Osteoblast (primary cell): Measurements from ENCODE around the gene RFC4. TPM values are rescaled to one million over a fixed set of nuclear protein-coding genes. Genes with fewer than 3 reads are reported as not detected.

ENCODE experiments used
- DNase-seq: peaks from one replicate; pipeline ENCODE4 v3.0.0; 2011; ENCODE audit warnings: low spot score, mixed read lengths; ENCODE audit not compliant: insufficient read length; ENCODE audit errors: missing footprints
- H2AFZ ChIP-seq: 2 replicates; pipeline ENCODE4 v1.6.0; 2011; ENCODE audit warnings: mild to moderate bottlenecking, low read length
- H3K27ac ChIP-seq: 2 replicates; pipeline ENCODE4 v1.5.1; 2011; ENCODE audit warnings: mild to moderate bottlenecking, low read depth, low read length, moderate library complexity
- H3K27me3 ChIP-seq: 2 replicates; pipeline ENCODE4 v1.6.0; 2012; ENCODE audit warnings: mild to moderate bottlenecking, control low read depth, inconsistent platforms, low read length, moderate library complexity; ENCODE audit not compliant: insufficient read depth
- H3K36me3 ChIP-seq: 2 replicates; pipeline ENCODE4 v1.5.1; 2011; ENCODE audit warnings: mild to moderate bottlenecking, low read length, control low read depth, moderate library complexity; ENCODE audit not compliant: insufficient read depth
- H3K4me1 ChIP-seq: 2 replicates; pipeline ENCODE4 v1.5.1; 2011; ENCODE audit warnings: mild to moderate bottlenecking, low read length, control low read depth, moderate library complexity; ENCODE audit not compliant: insufficient read depth
- H3K4me2 ChIP-seq: 2 replicates; pipeline ENCODE4 v1.6.0; 2011; ENCODE audit warnings: mild to moderate bottlenecking, low read length; ENCODE audit not compliant: insufficient read depth
- H3K4me3 ChIP-seq: fragments of 200-600 bp; sonication (generic); 3 replicates; pipeline ENCODE4 v1.5.1; 2012; ENCODE audit warnings: mild to moderate bottlenecking, low read length, inconsistent platforms; ENCODE audit not compliant: insufficient read depth
- H3K79me2 ChIP-seq: 2 replicates; pipeline ENCODE4 v1.6.0; 2012; ENCODE audit warnings: mild to moderate bottlenecking, low read length, control low read depth, inconsistent platforms; ENCODE audit not compliant: insufficient read depth
- H3K9me3 ChIP-seq: 2 replicates; pipeline ENCODE4 v1.5.1; 2011; ENCODE audit warnings: low read depth, low read length, control low read depth
- H4K20me1 ChIP-seq: 2 replicates; pipeline ENCODE4 v1.6.0; 2012; ENCODE audit warnings: mild to moderate bottlenecking, low read length, control low read depth; ENCODE audit not compliant: insufficient read depth
- CTCF ChIP-seq: IDR thresholded peaks from 2 replicates; pipeline ENCODE4 v1.5.1; 2011; ENCODE audit warnings: mild to moderate bottlenecking, low read depth, low read length, moderate library complexity; ENCODE audit errors: extremely low read depth
- total RNA-seq: library from RNA; depleted of rRNA; stranded (reverse); fragments of >200 nt; gene quantifications from 2 replicates; pipeline ENCODE4 v1.2.3, GENCODE V29; 2012

Gene RFC4
- total RNA-seq, 1 donor: 18.1 TPM

GRCh38 chr3:186832276-186832675 lies 26.0 kb upstream of the RFC4 start:
- DNase-seq: no peak
- no peak for TF ChIP-seq CTCF
- H3K4me2 ChIP-seq: no peak overlapping the region
- no peaks in the 10 kb centered on the region for H3K9me3 ChIP-seq
- no peaks in the 10 kb centered on the region for H3K36me3 ChIP-seq
- H4K20me1 ChIP-seq: no peaks in the 10 kb centered on the region
- no peak overlapping the region for H2AFZ ChIP-seq
- no peak overlapping the region for H3K4me3 ChIP-seq
- no peaks in the 10 kb centered on the region for H3K79me2 ChIP-seq
- peaks cover 55% of the 10 kb centered on the region for H3K27me3 ChIP-seq
- H3K27ac ChIP-seq: no peak overlapping the region
- H3K4me1 ChIP-seq: no peaks in the 10 kb centered on the region

GRCh38 chr3:186831798-186832197 lies 25.5 kb upstream of the RFC4 start:
- no peaks in the 10 kb centered on the region for H4K20me1 ChIP-seq
- H3K79me2 ChIP-seq: no peaks in the 10 kb centered on the region
- no peak overlapping the region for H3K4me3 ChIP-seq
- H3K27me3 ChIP-seq: peaks cover 55% of the 10 kb centered on the region
- H3K9me3 ChIP-seq: no peaks in the 10 kb centered on the region
- no peaks in the 10 kb centered on the region for H3K36me3 ChIP-seq
- H2AFZ ChIP-seq: no peak overlapping the region
- no peaks in the 10 kb centered on the region for H3K4me1 ChIP-seq
- no peak for TF ChIP-seq CTCF
- DNase-seq: no peak
- no peak overlapping the region for H3K4me2 ChIP-seq
- H3K27ac ChIP-seq: no peak overlapping the region

GRCh38 chr3:186828340-186828739 lies 22.1 kb upstream of the RFC4 start:
- Histone ChIP-seq H3K27me3 (peaks cover 52% of the 10 kb centered on the region), H3K36me3 (no peaks in the 10 kb centered on the region), H2AFZ (no peak overlapping the region), H3K79me2 (no peaks in the 10 kb centered on the region), H3K4me2 (no peak overlapping the region), H3K9me3 (no peaks in the 10 kb centered on the region), H3K4me3 (no peak overlapping the region), H4K20me1 (no peaks in the 10 kb centered on the region), H3K4me1 (peaks cover 13% of the 10 kb centered on the region), H3K27ac (no peak overlapping the region)
- peak; percentile 35 for DNase-seq
- TF ChIP-seq CTCF: no peak

GRCh38 chr3:186826976-186827857 lies 20.9 kb upstream of the RFC4 start:
- Histone ChIP-seq H3K4me2 (peak overlapping the region; percentile 91), H4K20me1 (no peaks in the 10 kb centered on the region), H3K9me3 (no peaks in the 10 kb centered on the region), H3K36me3 (no peaks in the 10 kb centered on the region), H3K79me2 (no peaks in the 10 kb centered on the region), H2AFZ (peak overlapping the region; percentile 78), H3K4me1 (peaks cover 13% of the 10 kb centered on the region), H3K27me3 (peaks cover 45% of the 10 kb centered on the region), H3K27ac (peak overlapping the region; percentile 8), H3K4me3 (peak overlapping the region; percentile 74)
- peak; percentile 99 for DNase-seq
- no peak for TF ChIP-seq CTCF
